NCI-H345 (cell line): ENCODE measurements around the gene IRF5.
"Not testable (repeated sequence)": the region's sequence is repeated elsewhere in the genome, so short reads cannot be mapped to it uniquely, and the experiment has no call there.

Experiments used
- DNase-seq: peaks from one replicate; lab custom pipeline; 2025; lab: John Stamatoyannopoulos, UW

The IRF5 gene

DNA sequence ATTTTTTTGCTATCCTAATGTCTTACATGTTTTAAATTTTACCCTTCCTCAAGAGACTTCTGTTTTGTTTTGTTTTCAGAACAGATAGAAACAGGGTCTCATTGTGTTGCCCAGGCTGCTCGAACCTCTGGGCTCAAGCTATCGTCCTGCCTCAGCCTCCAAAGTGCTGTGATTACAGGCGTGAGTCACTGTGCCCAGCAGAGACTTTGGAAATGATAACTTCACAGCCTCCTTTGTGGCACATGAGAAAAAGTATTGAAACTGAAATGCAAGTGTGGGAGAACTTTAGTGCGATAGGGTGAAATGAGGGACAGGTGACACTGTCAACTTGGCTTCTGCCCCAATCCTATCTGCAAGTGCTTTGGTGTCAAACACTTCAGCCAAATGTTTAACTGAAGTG is 21.6 kb downstream of the IRF5 start:
- no peak for DNase-seq

DNA sequence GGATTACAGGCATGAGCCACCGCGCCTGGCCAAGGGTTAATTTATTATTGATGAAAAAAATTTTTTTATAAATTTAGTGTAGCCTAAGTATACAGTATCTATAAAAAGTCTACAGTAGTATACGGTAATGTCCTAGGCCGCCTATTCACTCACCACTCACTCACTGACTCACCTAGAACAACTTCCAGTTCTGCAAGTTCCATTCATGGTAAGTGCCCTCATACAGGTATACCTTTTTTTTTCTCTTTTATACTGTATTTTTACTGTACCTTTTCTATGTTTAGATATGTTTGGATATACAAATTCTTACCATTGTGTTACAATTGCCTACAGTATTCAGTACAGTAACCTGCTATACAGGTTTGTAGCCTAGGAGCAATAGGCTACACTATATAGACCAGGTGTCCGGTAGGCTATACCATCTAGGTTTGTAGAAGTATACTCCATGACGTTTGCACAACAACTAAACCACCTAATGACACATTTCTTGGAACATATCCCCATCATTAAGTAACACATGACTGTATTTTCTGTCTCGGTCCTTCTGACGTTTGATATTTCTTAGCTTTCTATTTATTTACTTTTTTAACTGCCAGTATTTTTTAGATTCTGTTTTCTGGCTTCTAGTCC is 23.4 kb downstream of the IRF5 start:
- no peak for DNase-seq

DNA sequence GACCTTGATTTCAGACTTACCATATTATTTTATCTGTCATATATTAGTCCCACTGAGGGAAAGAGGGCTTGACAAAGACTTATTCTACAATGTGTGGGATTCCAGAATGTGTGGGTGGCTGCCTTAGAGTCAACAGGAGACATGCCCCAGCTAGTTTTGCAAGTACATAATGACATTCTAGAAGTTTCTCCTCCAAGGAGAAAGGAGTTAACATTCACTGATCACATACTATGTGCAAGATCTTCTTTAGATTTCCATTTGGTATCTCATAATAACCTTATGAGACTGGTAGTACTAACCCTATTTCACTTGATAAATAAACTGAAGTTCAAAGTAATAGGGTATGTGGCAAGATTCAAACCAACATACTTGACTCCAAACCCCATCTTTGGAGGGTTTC is 25.2 kb downstream of the IRF5 start:
- no peak for DNase-seq

DNA sequence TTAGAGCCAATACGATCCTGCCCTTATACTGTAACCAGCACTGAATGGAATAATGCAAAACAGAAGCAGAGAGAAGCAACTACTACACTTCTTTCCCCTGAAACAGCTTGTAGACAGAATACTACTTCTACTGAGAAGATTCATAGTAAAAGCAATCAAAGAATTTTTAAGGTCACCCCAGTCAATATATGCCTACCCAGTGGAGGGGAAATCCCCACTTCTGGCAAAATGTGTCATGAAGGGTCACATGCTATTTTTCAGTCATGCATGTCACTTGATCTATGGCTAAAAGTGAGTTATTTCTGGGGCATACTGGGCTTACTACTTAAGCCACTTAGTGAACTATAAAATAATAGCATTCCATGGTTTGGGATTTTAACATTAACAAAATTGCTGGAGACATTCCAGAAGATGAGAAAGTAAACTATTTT is 25.6 kb downstream of the IRF5 start:
- DNase-seq: no peak

DNA sequence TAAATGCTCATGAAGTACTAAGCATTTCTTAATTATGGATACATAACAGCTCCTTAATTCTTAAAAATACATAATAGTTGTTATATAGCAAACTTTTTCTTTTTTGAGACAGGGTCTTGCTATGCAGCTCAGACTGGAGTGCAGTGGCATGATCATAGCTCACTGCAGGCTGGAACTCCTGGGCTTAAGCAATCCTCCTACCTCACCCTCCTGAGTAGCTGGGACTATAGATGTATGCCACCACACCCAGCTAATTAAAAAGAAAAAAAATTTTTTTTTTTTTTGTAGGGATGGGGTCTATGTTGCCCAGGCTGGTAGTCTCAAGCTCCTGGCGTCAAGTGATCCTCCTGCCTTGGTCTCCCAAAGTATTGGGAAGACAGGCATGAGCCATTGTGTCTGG is 30.9 kb downstream of the IRF5 start:
- no peak for DNase-seq

DNA sequence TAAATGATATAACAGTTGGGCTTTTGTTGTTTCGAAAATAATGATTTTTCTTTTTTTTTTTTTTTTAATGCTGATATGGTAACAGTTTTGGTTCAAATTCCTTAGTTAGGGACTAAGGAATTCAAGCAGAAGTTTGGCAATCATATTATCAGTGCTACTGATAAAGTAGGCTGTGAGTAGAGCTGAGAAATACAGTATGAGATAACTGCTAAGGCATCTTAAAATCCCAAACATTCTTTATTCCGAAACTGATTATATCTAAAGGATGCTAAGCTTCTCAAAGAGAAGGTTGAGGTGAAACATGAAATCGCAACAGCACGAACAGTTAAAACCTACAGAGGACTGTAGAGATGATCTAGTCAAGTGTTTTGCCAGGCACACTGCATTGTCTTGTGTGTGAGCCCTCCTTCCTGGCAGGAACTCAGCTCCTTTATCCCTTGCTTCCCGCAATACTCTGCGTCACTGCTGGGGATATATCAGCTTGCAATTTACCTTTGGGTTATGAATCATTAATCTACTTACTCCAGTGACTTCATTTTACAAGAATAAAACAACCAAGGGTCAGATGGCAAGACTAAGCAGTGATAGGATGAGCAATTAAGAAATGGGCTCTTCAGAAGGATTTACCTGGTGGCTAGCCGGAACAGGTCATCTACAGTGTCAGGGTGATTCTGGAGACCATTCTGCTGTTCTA is 36.7 kb downstream of the IRF5 start:
- DNase-seq: no peak

DNA sequence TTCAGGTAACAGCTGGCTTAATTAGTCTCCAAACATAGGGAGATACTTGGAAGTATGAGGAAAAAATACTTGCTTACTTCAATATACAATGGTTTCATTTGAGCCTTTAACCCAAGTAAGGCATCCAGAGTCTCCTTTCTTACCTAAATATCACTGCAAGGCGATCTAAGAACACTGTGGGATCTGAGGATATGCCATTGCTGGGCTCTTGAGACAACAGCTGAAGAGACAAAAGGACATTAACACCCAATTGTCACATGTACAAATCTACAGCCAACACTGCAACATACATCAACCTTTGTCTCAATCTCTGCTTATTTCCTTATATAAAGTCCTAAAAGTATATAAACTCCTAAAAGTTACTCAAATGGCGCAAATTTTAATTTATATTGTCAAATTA is 44.4 kb downstream of the IRF5 start:
- no peak for DNase-seq

DNA sequence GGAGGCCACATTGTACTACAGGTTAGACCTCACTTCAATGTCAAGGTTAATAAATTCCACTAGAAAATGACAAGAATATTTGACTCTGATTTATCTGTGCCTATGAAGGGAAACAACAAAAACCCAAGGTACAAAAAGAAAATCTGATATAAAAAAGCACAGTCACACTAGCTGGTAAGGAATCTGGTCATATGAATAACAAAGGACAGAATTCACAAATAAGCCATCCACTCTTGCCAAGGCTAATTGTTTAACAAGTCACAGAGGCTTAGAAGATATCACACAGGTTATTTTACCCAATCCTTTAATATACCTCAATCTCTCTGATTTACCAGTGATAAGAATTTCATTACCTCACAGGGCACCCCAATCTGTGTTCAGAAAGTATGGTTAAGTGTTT is 47.9 kb downstream of the IRF5 start:
- no peak for DNase-seq

DNA sequence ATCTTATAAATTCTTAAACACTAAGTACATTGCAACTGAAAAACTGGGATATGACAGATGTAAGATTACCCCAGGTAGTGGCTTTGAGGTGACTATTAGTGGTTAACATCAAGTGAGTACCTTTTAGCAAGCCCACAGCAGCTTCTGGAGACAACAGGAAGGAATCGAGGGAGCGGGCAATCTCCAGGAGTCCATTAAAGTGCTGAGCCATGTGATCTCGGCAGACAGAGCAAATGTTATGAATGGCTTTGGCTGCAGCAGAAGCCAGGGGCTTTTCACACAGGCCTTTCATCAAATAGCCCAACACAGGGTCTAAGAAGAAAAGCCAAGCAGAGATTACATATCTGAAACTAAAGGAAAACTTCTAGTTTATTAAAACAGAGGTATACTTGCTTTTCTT is 48.9 kb downstream of the IRF5 start:
- DNase-seq: no peak

DNA sequence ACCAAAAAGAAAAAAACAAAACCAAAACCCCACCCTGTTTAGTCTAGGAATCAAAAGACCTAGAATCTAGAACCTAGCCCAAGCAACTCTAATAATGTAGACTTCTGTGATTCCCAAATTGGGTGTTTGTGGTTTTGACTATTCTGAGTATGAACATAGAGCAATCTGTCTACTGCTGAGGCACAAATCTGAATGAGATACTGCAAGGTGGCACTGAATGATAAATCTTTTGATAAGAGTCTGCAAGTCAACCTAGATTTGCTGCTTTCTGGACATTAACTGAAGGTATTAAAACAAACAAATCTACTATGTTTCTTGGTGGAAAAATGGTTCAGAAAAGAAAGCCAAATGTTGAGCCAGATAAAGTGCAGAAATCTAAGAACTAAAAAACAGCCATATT is 50.6 kb downstream of the IRF5 start:
- DNase-seq: no peak

DNA sequence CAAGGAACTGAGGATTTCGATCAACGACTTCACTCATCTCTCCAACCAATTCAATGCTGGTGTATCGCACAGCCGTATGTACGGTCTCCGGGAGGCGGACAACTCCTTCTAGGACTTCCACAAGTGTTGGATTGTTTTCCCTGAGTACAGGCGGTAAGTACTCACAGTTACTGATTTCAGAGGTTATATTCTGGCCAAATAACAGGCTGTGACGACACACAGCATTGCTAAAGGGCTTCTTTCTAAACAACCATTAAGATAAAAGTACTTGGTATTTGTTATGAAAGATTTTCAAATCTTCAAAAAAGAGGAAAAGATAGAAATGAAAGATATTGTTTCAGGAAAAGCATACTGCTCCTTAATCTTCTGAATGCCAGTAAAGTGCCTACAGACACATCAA is 52.2 kb downstream of the IRF5 start:
- no peak for DNase-seq

DNA sequence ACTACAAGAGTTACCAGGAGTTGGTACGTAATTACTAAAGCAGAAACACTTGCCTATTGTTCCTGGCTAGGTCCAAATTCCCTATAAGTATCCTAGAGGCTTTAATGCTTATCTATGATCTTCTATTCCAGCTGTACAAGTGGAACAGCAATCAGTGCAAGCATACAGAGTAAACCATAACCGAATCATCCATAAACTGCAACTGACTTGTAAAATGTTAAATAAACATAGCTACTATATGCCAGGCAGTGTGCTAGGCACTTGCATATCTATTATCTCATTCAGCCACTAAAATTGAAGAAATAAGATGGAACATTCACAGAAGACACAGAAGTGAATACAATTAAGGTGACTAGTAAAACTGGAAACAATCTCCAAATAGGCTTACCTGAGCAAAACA is 55.7 kb downstream of the IRF5 start:
- DNase-seq: no peak

DNA sequence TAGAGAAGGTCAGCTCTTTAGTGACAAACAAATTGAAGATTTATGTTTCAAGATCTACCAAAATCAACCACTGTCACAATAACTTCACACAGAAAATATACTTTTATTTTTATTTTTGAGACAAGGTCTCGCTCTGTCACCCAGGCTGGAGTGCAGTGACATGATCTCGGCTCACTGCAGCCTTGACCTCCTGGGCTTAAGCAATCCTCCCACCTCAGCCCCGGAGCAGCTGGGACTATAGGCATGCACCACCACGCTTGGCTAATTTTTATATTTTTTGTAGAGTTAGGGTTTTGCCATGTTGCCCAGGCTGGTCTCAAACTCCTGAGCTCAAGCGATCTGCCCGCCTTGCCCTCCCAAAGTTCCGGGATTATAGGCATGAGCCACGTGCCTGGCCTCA is 56.8 kb downstream of the IRF5 start:
- DNase-seq: not testable (repeated sequence)

DNA sequence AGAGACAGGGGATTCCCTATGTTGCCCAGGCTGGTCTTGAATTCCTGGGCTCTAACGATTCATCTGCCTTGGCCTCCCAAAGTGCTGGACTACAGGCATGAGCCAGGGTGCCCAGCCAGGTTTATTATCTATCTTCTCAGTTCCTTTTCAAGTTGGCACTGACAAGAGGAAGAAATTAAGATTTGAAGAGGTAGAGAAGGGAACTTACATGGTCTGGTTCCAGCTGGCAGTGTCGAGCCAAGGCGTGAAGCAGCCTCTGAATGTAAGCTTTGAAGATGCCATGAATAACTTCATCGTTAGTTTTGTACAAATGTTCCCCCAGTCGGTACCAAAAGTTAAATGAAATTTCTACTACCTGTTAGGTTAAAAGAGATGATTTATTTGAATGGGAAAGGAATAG is 59.5 kb downstream of the IRF5 start:
- DNase-seq: no peak
